ENCODE measurements around the gene LRRC49.
A peak's percentile ranks its signal among the peaks of the same experiment; 100 is the strongest.

Gene LRRC49

GRCh38 chr15:71078506-71079207, 186.0 kb downstream of the LRRC49 start:
- TF ChIP-seq EZH2phosphoT487 (IDR thresholded peaks at IDR 0.05; ENCODE audit: borderline replicate concordance) = no peak
- no peak for TF ChIP-seq CTCF (conservative IDR thresholded peaks at IDR 0.05; ENCODE audit: low read length)
- Histone ChIP-seq H3K4me1 (ENCODE audit: insufficient read depth, low read length, poor library complexity, severe bottlenecking) (peaks cover 46% of the 10 kb centered on the region), H3K9ac (ENCODE audit: low read depth, low read length, poor library complexity, severe bottlenecking) (peak overlapping the region; percentile 72), H3K9me2 (replicated peaks; ENCODE audit: low read depth, low read length) (no peaks in the 10 kb centered on the region), H3K36me3 (ENCODE audit: insufficient read depth, low read length) (no peaks in the 10 kb centered on the region), H3K9me3 (ENCODE audit: insufficient read depth, low read depth, low read length) (no peaks in the 10 kb centered on the region), H3F3A (ENCODE audit: low read depth) (no peaks in the 10 kb centered on the region; the same call in 1 of the 2 replicates), H3K79me2 (ENCODE audit: insufficient read depth, low read length) (no peaks in the 10 kb centered on the region), H3K4me2 (ENCODE audit: low read depth, low read length, poor library complexity, severe bottlenecking) (peak overlapping the region; percentile 82), H4K20me1 (ENCODE audit: insufficient read depth, low read length, poor library complexity, severe bottlenecking) (no peaks in the 10 kb centered on the region), H2AFZ (ENCODE audit: low read length) (peak overlapping the region; percentile 77), H3K27me3 (ENCODE audit: insufficient read depth, low read length, poor library complexity, severe bottlenecking) (no peaks in the 10 kb centered on the region), H3K4me3 (ENCODE audit: low read length, poor library complexity, severe bottlenecking) (peak overlapping the region; percentile 62)

GRCh38 chr15:71079208-71080044, 186.8 kb downstream of the LRRC49 start:
- Histone ChIP-seq H3K9me2 (replicated peaks; ENCODE audit: low read depth, low read length) (no peaks in the 10 kb centered on the region), H3K4me1 (ENCODE audit: insufficient read depth, low read length, poor library complexity, severe bottlenecking) (peaks cover 46% of the 10 kb centered on the region), H3K4me2 (ENCODE audit: low read depth, low read length, poor library complexity, severe bottlenecking) (peak overlapping the region; percentile 82), H3K79me2 (ENCODE audit: insufficient read depth, low read length) (no peaks in the 10 kb centered on the region), H3K4me3 (ENCODE audit: low read length, poor library complexity, severe bottlenecking) (peak overlapping the region; percentile 62), H3K36me3 (ENCODE audit: insufficient read depth, low read length) (no peaks in the 10 kb centered on the region), H3F3A (ENCODE audit: low read depth) (no peaks in the 10 kb centered on the region; the same call in 1 of the 2 replicates), H2AFZ (ENCODE audit: low read length) (peak overlapping the region; percentile 77), H3K9me3 (ENCODE audit: insufficient read depth, low read depth, low read length) (no peaks in the 10 kb centered on the region), H3K9ac (ENCODE audit: low read depth, low read length, poor library complexity, severe bottlenecking) (peak overlapping the region; percentile 72), H3K27me3 (ENCODE audit: insufficient read depth, low read length, poor library complexity, severe bottlenecking) (no peaks in the 10 kb centered on the region), H4K20me1 (ENCODE audit: insufficient read depth, low read length, poor library complexity, severe bottlenecking) (no peaks in the 10 kb centered on the region)
- TF ChIP-seq CTCF (conservative IDR thresholded peaks at IDR 0.05; ENCODE audit: low read length) (no peak), EZH2phosphoT487 (IDR thresholded peaks at IDR 0.05; ENCODE audit: borderline replicate concordance) (no peak)

- Histone ChIP-seq H3K36me3 (ENCODE audit: insufficient read depth, low read length) (no peaks in the 10 kb centered on the region), H3K4me2 (ENCODE audit: low read depth, low read length, poor library complexity, severe bottlenecking) (peak overlapping the region; percentile 82), H3K9ac (ENCODE audit: low read depth, low read length, poor library complexity, severe bottlenecking) (peak overlapping the region; percentile 72), H3K4me3 (ENCODE audit: low read length, poor library complexity, severe bottlenecking) (peak overlapping the region; percentile 62), H3K9me2 (replicated peaks; ENCODE audit: low read depth, low read length) (no peaks in the 10 kb centered on the region), H3F3A (ENCODE audit: low read depth) (no peaks in the 10 kb centered on the region; the same call in 1 of the 2 replicates), H3K27me3 (ENCODE audit: insufficient read depth, low read length, poor library complexity, severe bottlenecking) (no peaks in the 10 kb centered on the region), H3K79me2 (ENCODE audit: insufficient read depth, low read length) (no peaks in the 10 kb centered on the region), H2AFZ (ENCODE audit: low read length) (peak overlapping the region; percentile 77; the same call in 1 of the 2 replicates), H3K9me3 (ENCODE audit: insufficient read depth, low read depth, low read length) (no peaks in the 10 kb centered on the region), H3K4me1 (ENCODE audit: insufficient read depth, low read length, poor library complexity, severe bottlenecking) (peaks cover 51% of the 10 kb centered on the region), H4K20me1 (ENCODE audit: insufficient read depth, low read length, poor library complexity, severe bottlenecking) (no peaks in the 10 kb centered on the region)
- TF ChIP-seq CTCF (conservative IDR thresholded peaks at IDR 0.05; ENCODE audit: low read length) (no peak), EZH2phosphoT487 (IDR thresholded peaks at IDR 0.05; ENCODE audit: borderline replicate concordance) (no peak)
These were observed 187.5 kb downstream of the LRRC49 start for GRCh38 chr15:71080166-71080565.

Data from Loucy (cell line).